Activated CD4-positive, alpha-beta T cell treated with anti-CD3 and anti-CD28 coated beads, Interleukin-2, Interleukin-6, amounts not matched to agents 100 ng/mL and 50 ng/mL, durations not matched to agents 16 hours and 8 hours (primary cell): ENCODE results near the gene MYF6.

Experiments used
- DNase-seq: peaks from one replicate; pipeline ENCODE4 v3.0.0-alpha.2; 2020

The MYF6 gene

GRCh38 chr12:80707830-80708258 lies 410 bp downstream of the MYF6 start:
- DNase-seq, result no peak

DNA sequence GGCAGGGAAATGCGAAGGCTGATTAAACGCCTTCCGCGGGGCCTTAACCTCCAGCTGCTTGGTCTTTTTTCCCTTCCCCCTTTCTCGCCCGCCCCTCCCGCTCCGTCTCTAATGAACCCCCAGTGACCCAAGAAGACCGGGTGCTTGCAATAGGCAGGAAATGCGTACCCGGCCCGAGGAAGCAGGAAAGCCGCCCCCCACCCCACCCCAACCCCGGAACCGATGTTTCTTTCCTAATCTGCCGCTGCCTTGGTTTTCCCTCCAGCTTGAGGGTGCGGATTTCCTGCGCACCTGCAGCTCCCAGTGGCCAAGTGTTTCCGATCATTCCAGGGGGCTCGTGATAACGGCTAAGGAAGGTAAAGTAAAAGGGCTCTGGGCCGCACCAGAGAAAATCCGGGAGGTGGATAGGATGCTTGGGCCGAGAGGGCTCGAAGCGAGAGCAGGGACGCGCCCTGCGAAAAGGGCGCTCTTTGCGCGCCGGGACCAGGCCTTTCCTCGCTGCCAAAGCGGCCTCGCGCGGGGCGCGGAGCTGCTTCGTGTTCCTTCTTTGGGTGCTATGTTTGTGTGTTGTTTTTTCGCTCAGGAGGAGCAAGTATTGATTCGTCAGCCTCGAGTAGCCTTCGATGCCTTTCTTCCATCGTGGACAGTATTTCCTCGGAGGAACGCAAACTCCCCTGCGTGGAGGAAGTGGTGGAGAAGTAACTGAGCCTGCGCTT lies 983 bp downstream of the MYF6 start:
- no peak for DNase-seq

- no peak for DNase-seq
Measured at GRCh38 chr12:80708975-80709328, 1.5 kb downstream of the MYF6 start.

DNA sequence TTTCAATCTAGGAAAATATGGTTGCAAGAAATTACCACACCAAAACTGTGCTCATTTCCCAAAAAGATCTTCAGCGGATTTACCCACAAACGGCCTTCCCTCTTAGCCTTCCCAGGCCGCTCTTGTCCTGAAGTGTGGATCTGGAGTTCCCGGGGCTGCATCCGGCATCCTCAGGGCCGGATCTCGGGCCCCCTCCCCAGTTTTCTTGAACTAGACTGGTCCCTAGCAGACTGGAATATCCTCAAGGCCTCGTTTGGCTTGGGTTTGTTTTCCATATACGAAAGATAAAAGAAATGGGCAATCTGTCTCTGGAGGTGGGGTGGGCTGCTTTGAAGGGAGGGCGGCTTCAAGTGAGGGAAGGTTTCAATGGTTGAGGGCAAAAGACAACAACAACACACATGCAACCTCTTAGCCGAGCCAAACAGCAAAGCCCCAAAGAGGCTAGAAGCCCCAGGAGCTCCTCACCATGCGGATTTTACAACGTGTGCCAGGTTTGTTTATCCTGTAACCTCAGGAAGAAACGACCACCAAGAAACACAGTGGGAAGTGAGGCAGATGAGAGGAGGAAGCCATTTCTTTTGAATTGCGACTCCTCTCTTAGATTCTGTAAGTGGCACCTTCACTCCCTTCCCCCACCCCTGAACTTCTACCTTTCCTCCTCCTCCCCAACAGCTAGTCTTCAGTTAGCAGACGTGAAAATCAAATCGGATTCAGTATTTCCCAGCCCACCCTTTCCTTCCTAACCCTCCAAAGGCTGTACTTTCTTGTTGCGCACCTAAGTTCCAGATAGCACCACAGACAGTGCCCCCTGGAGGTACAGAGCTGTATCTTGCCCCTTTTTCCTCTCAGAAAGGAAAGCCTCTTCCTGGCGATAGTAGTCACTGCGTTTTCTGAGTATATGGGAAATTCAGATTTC lies 2.6 kb downstream of the MYF6 start:
- peak; percentile 4 for DNase-seq

DNA sequence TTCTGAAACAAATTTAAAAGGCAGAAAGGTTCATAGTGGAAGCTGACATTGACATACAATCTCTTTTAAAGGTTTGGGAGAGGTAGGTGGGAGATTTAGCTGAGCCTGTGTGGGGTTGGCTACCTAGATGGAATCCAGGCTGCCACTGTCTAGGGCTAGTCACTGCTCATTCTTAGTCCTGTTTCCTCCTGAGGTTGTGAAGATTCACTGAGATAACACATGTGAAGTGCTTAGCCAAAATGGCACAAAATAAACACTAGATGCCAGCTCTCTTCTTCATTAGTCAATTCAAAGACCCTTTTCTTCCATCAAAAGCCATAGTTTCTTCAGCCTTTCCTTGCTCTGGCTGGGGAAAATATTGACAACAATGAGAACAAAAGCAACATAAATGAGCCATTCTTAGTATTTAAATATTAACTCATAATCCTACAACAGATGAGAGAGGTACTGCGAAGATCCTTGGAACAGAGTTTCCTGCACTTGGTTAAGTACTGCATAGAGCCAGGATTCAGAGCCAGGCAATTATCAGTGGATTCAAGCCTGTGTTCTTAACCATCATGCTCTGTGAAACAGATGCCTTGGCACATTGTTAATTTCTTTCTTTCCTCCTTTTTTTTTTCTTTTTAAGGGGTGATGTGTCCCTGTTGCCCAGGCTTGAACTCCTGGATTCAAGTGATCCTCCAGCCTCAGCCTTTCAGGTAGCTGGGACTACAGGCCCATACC lies 3.5 kb downstream of the MYF6 start:
- no peak for DNase-seq

DNA sequence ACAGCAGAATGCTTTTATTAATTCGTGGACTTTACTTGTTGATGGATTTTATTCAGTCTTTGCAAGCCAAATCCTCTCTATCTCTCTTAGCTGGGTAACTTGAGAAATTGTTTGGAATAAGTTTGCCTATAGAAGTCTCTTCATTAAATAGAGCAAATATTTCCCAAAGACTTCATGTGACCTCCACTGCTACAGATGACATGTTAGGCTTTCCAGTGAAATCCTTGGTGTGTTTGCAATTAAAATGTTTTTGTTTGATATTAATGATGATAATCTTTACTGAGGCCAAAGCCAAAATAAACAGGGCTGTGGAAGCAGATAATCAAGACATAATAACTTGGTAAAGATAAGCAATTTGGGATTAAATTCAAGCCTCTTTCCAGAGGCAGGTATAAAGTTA lies 4.4 kb downstream of the MYF6 start:
- DNase-seq, result no peak

GRCh38 chr12:80712866-80713265 lies 5.4 kb downstream of the MYF6 start:
- no peak for DNase-seq

DNA sequence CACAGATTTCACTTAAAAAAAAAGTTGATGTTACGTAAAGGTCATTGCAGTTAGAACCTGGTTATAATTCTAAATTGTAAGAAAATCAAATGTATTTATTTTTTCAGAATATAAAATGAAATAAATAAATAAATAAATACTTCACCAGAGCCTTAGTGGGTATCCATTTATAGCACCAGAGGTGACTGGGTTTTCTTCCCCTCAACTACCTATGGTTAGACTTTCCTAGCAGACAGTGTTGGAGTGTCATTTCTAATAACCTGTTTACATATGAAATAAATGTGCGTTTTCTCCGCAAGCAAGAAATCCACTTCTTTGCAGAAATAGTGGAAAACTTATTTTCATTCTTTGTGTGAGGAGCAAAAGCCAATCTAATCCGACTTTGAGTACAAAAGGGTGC lies 6.0 kb downstream of the MYF6 start:
- no peak for DNase-seq

DNA sequence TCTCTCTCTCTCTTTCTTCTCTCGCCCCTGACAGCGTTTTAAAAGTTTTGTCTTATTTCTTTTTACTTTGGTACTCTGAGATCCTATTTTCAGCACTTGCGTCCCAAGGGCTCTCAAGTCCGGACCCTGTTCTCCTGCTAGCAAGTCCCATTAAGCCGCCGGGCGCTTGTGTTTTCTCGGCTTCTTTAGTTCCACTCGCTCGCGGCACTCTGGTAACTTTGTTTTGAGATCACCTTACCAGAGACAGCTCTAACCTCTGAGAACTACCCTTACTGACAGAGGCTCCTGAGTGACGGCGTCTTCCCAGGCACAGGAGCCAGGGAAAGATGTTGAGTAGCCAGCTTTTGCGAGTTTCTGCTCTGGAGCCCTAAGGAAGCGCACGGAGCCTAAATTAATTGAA lies 6.6 kb downstream of the MYF6 start:
- DNase-seq, result no peak

DNA sequence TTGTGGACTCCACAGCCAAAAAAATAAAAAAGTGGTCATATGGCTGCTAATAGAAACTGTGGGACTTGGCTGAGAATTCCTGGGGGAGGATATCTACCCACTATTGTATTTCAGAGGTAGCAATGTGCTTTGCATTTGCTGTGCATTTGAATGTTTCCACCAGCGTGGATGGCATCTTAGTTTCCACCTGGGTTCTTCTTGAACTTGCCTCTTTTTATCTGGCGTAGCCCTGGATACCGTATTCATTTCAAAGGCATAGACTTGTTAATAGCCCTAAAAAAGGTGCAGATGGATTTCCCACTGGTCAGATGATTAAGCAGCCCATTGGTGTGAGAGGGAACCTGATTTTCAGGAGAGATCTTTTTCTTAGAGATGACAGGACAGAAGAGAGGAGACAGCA lies 7.4 kb downstream of the MYF6 start:
- DNase-seq, result no peak

DNA sequence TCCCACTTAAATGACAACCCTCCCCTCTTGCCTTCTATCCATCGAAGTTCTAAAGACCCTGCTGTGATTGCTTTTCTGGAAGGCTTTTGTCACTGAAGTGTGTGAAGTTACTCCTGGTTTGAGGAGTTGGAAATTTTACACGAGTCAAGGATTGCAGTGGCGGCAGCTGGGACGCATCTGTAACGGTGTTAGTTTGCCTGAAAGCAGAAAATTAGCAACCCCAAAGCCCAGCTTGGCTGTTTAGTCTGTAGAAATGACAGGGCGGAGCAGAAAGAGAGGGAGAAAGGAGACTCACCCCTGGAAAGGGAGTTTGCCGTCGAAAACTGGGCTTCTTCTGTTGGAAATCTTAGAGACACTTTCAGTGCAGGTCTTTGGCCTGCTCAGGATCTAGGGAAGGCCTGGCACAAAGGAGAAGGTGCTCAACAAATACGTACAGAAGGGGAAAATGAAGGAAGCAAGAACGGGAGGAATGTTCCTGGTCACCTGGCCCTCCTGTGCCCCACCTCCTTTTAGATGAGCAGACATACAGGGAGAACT lies 8.3 kb downstream of the MYF6 start:
- no peak for DNase-seq

- DNase-seq, result no peak
Measured at GRCh38 chr12:80716696-80717469, 9.4 kb downstream of the MYF6 start, which contains the start of gene MYF5. MYF5 (plus strand) TSS chr12:80716912; CDS start chr12:80717064, 152 bp downstream.

DNA sequence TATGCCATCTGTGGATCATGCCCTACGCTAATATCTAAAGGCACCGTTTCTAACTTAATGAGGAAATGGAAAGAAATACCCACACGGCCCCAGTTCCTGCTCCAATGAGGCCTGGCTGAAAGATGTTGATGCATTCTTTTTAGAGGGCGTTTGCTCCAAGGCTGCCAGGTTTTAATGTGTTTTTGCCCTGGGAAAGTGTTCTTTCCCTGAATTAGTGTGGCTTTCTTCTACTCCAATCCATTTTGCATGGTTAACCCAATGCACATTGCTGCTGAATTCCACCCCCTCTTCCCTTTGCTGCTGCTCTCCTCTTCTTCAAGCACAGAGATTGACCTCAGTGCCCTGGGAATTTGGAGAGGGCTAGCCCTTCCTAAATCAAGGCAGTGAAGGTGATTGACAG lies 10.4 kb downstream of the MYF6 start:
- no peak for DNase-seq

DNA sequence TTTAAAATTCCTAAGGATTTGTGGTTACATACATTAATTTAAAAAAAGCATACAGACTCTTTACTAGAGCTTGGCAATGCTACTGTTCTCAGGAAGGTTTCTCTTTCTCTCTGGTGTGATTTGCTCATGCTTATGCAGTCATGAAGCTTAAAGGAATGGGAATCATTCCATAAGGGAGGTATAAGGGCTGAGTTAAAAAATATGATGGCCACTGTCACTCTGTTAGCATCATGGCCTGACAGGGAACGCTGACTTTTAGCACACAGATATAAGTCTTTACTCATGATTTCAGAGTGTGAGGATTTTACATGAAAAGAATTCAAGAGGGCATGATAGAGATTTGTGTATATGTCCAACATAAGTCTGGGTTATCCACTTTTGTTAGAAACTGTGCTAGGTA lies 13.1 kb downstream of the MYF6 start:
- DNase-seq, result no peak

- no peak for DNase-seq
Measured at GRCh38 chr12:80721326-80721725, 13.9 kb downstream of the MYF6 start.

DNA sequence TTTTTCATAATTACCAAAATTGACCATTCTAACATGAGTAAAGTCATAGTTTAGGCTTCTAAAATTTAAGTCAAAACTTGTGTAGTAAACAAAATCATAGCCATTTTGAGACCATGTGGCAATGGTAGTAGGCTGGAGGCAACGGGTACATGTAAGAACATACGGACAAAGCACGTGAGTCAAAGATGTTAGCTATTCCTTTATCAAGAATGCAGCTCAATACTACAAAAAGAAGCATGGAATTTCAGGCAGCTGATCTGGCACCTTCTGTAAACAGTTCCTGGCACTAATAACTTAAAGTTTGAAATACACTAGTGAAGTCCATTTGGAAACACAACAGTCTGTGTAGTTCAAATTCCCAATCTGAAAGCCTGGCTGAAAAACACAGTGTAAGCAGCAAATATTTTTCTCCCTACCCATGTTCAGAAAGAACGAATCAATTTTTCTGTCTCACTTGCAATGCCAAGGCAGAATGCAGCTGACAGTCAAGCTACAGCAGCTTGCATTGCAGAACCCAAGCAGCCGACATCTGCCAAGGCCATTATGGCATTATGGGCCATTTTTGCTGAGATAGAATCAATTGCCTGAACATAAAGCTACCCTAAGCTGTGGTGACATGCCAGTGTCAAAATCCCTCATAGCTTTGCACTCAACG lies 38.5 kb downstream of the MYF6 start:
- DNase-seq, result no peak

DNA sequence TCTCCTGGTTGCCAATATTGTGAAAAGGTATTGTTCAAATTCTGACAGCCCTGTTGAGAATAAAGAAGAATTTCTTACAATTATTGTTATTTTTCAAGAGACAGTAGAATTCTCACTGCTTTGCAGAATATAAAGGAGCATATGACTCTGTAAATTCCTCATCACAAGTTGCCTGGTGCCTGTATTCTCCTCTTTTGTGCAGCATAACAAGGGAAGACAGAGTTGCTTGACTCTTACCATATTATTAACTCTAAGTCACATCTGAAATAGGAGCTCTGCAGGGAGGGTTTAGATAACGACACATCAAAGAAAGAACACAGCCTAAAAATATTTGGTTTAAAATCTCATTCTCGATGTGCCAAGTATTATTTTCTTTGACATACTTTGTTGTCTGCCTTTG lies 40.4 kb downstream of the MYF6 start:
- no peak for DNase-seq

DNA sequence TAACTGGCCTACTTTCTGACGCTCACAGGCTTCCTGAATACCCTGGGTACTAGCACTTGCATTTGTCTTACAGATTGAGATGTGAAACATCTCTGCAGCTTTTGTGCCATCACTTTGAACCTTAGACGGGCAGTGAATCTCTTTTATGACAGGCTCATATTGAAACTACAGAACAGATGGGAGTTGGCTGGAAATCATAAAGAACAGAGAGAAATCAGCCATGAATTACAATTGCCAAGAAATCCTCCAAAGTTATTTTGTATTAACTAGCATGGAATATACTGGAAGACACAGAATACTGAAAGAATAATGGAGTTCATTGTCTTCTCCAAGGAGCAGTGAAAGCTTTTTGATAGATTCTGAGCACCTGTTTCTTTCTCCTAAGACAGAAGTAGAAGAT lies 42.0 kb downstream of the MYF6 start:
- no peak for DNase-seq

- no peak for DNase-seq
Measured at GRCh38 chr12:80752464-80752863, 45.0 kb downstream of the MYF6 start.

DNA sequence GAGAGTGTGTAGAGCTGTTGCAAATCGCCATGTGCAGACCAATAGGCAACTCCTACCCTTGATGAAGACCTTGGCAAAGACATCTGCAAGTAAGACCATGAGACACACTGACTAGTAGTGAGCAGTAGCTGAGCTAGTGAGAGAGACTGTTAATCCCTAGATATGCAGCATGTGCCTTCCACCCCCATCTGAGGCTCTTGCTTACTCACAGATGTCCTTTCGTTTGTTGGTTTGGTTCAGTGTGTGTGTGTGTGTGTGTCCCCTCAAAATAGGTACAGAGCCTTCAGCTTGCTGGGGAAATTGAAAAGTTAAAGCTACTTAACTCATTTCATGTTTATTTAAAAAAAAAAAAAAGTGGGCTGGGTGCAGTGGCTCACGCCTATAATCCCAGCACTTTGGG lies 46.8 kb downstream of the MYF6 start:
- DNase-seq, result no peak

- no peak for DNase-seq
Measured at GRCh38 chr12:80756875-80757274, 49.4 kb downstream of the MYF6 start.
